NB4 (cell line): Measurements from ENCODE around the gene DNAJC1.

Experiments used
- CTCF ChIP-seq: IDR thresholded peaks from one replicate; pipeline ENCODE4 v1.5.1; 2012; ENCODE audit warnings: low read depth, low read length
- POLR2A ChIP-seq: IDR thresholded peaks from 2 replicates; pipeline ENCODE4 v1.6.1; 2011; ENCODE audit warnings: mild to moderate bottlenecking; ENCODE audit not compliant: insufficient read length; ENCODE audit errors: extremely low read depth

DNA sequence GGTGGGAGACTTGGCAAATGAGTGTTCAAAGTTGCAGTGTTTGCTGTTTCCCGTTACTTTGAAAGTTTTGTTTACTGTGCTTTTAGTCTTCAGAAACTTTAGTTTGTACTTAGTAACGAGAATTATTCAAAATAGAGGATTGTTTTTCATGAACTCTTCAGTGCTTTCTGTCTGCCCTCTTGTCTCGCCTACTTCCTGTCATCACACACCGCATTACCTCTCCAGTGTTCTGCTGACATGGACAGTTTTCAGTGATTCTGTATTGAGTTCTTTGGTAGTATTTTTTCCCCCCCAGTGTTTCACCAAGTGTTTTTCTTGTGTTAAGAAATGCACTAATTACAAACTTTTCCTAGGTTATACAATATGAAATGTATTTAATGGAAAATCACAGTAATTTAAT lies 262.5 kb downstream of the DNAJC1 start:
- TF ChIP-seq CTCF (no peak), POLR2A (no peak)
